GM19328 (cell line): ENCODE data around the gene XPNPEP3.
"Not testable (repeated sequence)": the region's sequence is repeated elsewhere in the genome, so short reads cannot be mapped to it uniquely, and the experiment has no call there.

Experiments
- ATAC-seq: cut with Tn5 transposase; IDR thresholded peaks from one replicate; pipeline ENCODE4 v1.9.1; 2021; ENCODE audit warnings: mild to moderate bottlenecking, moderate library complexity; ENCODE audit not compliant: unreplicated experiment

Gene XPNPEP3

DNA sequence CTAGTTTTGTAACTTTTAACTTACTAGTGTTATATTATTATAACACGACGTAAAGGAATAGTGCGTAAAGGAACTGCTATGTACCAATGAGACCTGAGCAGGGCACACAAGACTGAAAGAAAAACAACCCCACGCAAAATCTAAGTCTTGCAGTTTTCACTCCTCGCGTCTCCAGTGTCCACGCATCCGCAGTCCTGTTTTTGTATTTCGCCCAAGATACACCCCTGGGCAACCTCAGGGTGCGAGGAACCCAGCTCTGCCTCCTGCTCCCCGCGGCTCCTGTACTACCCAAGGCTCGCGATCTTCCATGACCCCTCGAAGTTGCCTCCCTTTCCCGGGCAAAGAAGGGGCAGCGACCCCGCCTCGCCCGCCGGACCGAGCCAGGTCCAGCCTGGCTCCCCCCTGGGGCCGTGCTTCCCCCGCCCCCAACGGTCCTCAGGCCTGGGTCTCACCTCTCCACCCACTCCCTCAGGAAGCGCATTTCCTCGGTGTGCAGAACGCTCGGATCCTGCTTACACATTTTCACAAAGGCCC is 902 bp upstream of the XPNPEP3 start:
- ATAC-seq, result peak; percentile 20

DNA sequence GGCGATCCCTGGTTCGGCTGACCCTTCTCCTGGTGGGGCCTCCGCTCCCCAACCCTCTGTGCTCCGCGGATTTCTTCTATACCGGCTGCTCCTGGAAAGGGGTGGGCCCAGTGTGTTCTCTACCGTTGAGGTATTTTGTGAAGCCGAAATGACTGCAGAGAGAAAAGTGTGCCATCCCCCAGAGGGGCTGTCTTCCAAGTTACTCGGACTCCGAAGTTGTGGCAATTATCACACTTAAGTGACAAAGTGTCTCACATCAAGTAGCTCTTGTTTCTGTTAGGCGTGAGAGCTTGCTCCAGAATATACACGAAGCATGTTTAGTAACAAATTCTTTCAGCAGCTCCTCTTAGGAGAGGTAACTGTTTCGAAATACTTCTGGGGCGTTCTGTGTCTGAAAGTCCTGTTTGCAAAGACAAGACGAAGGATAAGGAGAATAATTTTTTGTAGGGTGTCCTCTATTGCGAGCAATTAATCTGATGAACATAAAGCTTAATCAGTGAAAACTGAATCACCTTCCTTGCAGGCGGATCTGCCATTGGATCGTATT is 434 bp downstream of the XPNPEP3 start:
- ATAC-seq, result no peak

DNA sequence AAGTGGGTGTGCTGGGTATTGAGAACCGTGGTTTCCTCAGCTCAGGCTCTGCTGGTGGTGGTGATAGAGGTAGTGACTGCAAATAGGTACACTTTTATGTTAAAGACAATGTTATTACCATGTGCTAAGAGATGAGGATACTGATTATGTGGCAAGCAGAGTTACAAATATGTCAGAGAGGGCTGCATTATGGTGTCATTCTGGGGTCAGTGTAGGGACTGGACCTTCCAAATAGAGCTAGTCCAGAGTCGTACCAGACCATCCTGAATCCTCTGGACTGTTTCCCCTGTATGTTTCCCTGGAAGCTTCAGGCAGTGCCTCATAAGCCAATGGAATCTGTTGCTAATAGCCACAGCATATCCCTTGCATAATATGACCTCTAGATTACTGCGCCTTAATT is 5.1 kb downstream of the XPNPEP3 start, which contains the start of gene DNAJB7:
TSS of gene DNAJB7 (minus strand) at position 101 of the 400 bp plus-strand sequence. CDS start 119 bp downstream, outside the sequence.
- ATAC-seq, result no peak

DNA sequence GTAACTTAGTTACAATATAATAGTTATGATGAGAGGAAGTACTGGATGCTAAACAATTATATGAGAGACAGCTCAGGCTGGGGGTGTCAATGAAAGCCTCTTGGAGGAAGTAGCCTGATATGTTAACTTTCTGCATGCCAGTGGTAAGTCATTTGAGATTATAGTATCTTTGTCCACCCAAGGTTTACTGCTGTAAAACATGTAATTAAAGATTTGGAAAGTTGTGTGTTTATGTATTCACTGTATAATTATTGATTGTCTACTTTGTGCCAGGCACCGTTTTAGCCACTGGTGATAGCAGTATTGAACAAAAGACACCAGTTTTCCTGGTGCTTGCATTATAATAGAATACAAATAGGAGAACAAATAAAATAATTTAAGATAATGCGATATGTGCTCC is 5.6 kb downstream of the XPNPEP3 start:
- ATAC-seq, result no peak

DNA sequence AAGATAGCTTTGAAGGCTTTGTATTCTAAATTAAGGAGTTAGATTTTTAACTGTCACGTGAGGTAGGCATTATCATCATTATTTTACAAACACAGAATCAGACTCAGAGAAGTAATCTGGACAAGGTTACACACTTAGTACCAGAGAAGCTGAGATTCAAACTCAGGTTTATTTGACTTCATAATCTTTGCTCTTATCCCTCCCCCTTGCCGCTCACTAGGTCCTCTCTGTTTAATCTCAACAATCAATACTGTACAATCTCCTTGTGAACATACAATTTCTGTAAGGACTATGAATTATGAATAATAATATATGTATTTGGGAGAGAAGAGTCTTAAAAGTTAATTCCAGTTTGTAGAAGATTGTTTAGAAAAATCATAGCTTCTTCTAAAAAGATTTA is 10.2 kb downstream of the XPNPEP3 start:
- ATAC-seq, result no peak

DNA sequence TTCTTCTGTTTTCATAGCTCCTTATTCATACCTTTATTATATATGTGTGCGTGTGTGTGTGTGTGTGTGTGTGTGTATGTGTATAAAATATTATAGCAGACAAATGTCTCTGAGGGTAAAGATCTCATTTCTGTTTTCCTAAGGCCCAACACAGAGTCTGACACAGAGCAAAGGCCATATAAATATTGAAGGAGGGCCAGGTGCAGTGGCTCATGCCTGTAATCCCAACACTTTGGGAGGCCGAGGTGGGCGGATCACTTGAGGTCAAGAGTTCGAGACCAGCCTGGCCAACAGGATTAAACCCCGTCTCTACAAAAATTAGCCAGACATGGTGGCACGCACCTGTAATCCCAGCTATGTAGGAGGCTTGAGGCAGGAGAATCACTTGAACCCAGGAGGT is 11.4 kb downstream of the XPNPEP3 start:
- not testable (repeated sequence) for ATAC-seq

DNA sequence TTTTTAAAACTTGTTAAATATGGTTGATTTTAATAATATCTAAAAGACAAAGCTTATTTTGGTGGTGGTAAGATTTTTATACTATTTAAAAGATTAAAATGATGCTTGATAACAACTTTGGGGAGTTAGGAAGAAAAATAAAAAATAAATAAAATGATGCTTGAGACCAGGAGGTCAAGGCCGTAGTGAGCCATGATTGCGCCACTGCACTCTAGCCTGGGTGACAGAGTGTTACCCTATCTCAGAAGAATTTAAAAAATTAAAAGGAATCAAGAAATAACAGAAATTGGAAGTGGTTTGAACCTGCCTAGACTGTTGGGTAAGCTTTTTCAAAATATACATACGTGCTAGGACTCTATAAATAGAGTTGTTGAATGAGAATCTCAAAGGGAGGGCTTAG is 17.1 kb downstream of the XPNPEP3 start:
- no peak for ATAC-seq

DNA sequence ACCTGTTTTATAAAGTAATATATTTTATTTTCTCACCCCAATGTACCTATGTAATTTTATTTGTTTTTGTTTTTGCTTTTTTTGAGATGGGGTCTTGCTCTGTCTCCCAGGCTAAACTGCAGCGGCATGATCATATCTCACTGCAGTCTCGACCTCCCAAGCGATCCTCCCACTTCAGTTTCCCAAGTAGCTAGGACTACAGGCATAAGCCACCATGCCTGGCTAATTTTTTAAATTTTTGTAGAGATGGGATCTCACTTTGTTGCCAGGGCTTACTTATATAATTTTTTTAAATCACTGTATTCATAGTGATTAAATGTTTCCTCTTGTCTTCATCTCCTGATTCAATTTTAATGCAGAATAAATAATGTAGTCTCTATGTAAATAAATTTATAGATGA is 18.2 kb downstream of the XPNPEP3 start:
- no peak for ATAC-seq

DNA sequence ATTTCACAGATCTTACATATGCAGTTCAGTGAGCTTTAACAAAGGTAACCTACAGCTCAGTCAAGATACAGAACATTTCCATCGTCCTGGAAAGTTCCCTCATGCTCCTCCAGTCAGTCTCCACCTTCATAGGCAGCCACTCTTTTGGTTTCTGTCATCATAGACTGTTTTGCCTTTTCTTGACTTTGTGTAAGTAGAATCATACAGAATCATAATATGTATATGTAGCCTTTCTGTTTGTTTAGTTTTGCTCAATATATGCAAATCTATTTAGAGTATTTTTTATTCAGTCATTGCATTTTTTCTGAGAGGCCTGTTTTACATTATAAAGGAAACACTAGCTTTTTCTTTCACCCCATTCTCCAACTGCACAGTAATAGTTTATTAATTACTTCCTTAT is 20.0 kb downstream of the XPNPEP3 start:
- no peak for ATAC-seq

DNA sequence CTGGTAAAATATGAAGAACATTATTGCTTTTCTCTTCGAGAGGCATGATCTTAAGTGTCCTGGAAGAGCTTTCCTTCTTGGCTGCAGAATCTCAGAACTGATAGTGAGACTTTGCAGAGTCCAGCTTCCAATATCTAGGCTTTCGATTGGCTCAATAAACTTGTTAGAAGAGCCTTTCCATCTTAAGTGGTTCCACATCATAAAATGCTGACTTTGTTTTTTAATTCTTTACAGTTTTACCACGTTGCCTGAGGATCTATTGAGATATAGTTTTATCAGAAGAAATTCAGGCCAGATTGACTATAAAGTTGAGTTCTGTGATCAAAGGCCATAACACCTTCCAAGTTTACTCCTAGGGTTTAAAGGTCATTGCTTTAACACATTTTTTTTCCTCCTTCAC is 20.5 kb downstream of the XPNPEP3 start:
- no peak for ATAC-seq

DNA sequence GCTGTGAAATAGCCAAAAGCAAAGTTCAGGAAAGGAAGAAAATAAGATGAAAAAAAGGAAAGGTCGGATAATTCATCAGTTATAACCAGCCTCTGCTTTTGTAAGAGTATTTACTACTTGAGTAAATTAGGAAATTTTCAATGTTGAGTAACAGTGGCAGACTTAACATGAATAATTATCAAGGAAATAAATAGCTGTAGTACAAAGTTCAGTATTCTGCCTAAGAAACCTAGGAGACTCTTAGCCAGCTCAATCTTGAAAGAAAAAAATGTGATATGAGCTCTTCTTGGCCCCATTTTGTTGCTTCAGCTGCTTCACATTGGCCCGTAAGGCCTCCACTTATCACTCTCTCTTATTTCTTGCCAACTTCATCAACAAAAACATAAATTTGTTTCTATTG is 22.0 kb downstream of the XPNPEP3 start:
- ATAC-seq, result no peak

DNA sequence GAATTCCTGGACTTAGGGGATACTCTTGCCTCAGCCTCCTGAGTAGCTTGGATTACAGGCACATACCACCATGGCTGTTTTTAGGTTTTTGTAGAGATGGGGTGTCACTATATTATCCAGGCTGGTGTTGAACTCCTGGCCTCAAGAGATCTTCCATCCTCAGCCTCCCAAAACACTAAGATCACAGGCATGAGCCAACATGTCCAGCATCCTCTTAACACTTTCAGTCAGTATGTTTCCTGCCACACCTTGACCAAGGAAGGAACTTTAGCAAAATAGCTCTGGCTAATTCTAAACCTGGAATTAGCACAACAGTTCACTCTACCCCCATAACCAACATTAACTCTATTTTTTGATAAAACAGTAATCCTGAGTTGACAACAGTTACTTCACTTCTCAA is 32.2 kb downstream of the XPNPEP3 start:
- ATAC-seq, result no peak

DNA sequence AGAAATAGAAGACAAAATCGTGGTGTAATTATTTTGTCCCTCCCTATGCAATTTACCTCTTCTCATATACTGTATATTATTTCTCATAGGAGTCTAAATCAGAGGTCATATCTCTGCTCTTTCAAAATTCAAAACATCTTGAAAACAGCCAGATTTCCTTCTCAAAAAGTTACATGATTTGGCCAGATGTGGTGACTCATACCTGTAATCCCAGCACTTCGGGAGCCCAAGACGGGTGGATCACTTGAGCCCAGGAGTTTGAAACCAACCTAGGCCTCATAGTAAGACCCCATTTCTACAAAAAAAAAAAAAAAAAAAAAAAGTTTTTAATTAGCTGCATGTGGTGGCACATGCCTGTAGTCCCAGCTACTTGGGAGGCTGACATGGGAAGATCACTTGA is 33.9 kb downstream of the XPNPEP3 start:
- ATAC-seq, result no peak

DNA sequence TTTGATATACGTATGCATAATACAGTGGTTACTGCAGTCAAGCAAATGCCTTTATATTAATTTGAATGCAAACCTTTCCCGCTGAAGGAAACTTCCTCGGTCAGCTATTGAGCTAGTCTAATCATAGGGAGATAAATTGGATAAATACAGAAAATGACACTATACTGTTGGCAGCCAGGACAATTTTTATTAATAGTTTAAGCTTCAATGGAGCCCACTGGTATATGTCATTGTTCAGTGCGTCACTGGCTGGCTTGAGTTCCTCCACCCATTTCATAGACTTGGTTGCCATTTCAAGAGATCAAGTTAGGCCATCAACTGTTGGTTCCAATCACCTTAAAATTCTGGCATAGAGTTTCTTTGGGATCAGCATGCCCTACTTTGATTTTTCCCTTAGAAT is 37.5 kb downstream of the XPNPEP3 start:
- no peak for ATAC-seq

DNA sequence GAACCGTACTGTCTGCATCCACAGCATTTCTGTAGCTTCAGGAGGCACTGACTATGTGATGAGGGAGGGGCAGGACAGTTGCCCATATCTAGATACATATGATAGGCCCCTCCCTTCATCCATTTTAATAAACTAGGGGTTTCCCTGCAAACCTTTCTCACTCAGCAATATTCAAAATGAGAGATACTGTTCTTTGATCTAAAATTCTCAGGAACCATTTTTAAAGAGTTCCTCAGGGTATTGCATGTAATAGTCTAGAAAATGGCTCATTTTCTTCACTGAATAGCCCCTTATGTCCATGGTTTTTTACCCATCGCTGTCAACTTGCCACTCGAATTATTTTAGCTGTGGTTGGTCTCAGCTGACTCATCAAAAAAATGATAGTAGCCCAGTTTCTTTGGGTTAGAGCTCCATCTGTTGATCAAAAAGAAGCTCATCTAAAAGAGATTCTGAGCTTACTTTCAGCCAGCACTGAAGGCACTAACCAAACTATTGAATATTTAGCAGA is 42.0 kb downstream of the XPNPEP3 start:
- no peak for ATAC-seq

DNA sequence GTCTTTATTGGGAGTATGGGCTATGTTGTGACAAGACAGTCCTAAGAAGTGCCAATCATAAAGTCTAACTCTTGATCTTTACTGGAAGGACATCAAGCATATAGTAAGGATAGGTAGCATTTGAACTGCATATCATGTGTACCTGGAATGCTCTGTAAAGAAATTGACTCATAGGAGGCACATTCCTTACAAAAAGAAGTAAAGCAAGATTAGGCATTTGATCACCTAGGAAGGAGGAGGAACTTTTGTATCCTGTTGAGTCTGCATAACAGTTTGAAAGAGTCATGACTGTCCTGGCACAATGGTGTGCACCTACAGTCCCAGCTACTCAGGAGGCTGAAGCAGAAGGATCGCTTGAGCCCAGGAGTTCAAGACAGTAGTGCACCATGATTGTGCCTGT is 47.2 kb downstream of the XPNPEP3 start:
- ATAC-seq, result no peak

DNA sequence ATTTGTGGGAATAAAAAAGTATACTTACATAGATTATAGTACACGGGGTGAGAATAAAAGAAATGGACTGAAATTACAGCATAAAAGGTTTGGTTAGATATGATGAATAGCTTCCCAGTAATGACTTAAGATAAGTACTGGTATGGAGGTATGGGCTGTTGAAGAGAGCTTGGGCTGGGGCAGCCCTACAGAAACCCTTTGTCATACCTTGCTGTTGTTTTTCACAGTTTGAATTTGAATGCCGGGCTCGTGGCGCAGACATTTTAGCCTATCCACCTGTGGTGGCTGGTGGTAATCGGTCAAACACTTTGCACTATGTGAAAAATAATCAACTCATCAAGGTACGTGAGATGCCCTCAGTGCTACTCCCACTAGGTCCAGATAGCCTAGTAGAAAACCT is 51.9 kb downstream of the XPNPEP3 start:
- no peak for ATAC-seq

DNA sequence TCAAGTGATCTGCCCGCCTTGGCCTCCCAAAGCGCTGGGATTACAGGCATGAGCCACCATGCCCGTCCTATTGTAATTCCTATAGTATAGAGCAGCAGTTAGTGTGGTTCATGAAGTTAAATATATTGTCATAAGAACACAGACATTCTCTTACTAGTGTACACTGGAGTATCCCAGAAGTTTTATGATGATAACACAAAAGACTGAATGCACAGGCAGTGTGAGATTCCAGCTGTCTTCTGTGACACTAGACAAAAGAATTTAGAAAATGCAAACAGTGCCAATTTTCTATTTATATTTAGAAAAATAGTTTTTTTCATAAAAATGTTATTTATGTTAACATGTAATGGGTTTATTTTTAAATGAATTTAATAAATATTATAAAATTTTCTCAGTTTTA is 54.8 kb downstream of the XPNPEP3 start:
- ATAC-seq, result no peak

DNA sequence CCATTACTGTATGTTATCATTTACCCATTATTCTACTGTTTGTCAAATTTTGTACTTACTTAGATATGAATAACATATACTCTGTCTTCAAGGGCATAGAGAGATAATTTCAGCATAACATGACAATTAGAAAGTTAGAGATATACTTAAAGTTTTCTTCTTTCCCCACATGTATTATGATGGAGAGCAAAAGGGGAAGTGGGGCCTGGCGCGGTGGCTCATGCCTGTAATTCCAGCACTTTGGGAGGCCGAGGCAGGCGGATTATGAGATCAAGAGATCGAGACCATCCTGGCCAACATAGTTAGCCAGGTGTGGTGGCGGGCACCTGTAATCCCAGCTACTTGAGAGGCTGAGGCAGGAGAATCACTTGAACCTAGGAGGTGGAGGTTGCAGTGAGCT is 56.0 kb downstream of the XPNPEP3 start:
- not testable (repeated sequence) for ATAC-seq

DNA sequence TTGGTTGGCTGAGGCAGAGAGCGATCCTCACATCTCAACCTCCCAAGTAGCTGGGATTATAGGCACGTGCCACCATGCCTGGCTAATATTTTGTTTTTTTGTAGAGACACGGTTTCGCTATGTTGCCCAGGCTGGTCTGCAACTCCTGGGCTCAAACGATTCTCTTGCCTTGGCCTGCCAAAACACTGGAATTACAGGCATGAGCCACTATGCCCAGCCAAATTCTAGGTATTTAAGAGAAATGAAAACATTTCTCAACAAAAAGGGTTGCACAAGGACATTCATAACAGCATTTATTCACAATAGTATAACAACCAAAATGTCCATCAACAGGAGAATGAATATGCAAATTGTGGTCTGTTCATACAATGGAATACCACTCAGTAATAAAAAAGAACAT is 62.5 kb downstream of the XPNPEP3 start:
- no peak for ATAC-seq

DNA sequence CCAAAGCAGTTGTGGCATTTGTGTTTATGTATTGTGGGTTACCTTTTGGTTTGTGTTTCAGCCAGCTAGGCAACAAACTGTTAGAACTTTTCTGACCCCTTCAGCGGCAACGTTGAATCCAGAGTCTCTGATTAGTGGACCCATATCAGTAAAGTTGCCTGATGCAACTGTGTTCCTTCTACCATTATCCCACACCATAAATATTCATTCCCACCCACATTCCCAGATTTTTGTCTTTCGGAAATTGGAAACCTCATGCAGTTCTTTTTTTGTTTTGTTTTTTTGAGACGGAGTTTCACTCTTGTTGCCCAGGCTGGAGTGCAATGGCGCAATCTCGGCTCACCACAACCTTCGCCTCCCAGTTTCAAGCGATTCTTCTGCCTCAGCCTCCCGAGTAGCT is 63.6 kb downstream of the XPNPEP3 start:
- no peak for ATAC-seq

DNA sequence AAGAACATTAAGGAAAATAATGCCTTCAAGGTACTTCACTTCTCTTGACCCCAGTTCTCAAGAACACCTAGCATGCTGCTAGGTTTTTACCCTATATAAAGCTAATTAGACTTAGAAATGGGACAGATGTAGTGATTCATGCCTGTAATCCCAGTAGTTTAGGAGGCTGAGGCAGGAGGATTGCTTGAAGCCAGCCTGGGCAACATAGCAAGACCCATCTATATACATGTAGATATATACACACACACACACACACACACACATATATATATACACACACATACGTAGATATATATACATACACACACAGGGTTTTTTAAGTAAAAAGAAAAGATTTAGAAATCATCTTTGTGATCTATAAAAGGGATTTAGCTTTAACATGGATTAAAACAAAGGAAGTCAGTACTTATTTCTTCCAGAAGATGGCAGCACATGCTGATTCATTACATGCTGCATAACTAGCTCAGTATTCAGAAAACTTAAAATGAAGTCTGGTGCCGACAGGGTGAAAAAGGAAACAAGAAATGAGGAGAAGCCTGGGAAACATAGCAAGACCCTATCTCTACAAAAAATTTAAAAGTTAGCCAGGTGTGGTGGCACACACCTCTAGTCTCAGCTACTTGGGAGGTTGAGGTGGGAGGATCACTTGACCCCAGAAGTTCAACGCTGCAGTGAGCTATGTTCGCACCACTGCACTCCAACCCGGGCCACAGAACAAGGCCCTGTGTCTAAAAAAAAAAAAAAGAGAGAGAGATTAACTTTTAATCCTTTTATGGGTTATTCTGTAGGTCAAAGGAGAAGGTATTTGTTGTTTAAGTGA is 65.7 kb downstream of the XPNPEP3 start:
- ATAC-seq, result no peak
